ENCODE measurements around the gene ABTB1.

GRCh38 chr3:127670229-127670559, 2.6 kb upstream of the ABTB1 start:
- TF ChIP-seq CTCF (IDR thresholded peaks at IDR 0.05) = no peak
- no peak for TF ChIP-seq POLR2A (IDR thresholded peaks at IDR 0.05)
